Brain microvascular endothelial cell (primary cell): ENCODE data around the gene EXOC7.

Experiments
- DNase-seq: peaks from one replicate; pipeline ENCODE4 v3.0.0-alpha.2; 2020
- H3K27ac ChIP-seq: fragments of 250-450 bp; sonication (Bioruptor Pico); 2 replicates; pipeline ENCODE4 v1.5.1; 2020; ENCODE audit warnings: mild to moderate bottlenecking, moderate library complexity
- H3K27me3 ChIP-seq: fragments of 250-450 bp; sonication (Bioruptor Pico); replicated peaks from 2 replicates; pipeline ENCODE4 v1.5.1; 2020; ENCODE audit warnings: mild to moderate bottlenecking
- H3K36me3 ChIP-seq: fragments of 250-450 bp; sonication (Bioruptor Pico); replicated peaks from 2 replicates; pipeline ENCODE4 v1.5.1; 2020; ENCODE audit warnings: mild to moderate bottlenecking
- H3K4me3 ChIP-seq: 2 replicates; pipeline ENCODE4 v1.5.1; 2011; ENCODE audit warnings: low read depth, mild to moderate bottlenecking, control low read depth, low read length, moderate library complexity
- CTCF ChIP-seq: IDR thresholded peaks from 2 replicates; pipeline ENCODE4 v1.5.1; 2011; ENCODE audit warnings: low read depth, mild to moderate bottlenecking, moderate library complexity, low read length, control low read depth, inconsistent platforms; ENCODE audit errors: missing control alignments
- in situ Hi-C: cut with HindIII; loops from 2 replicates; pipeline ENCODE4 v1.10.0; 2017; ENCODE audit warnings: low sequenced_read_pairs, low pct_ligation_motif_present

EXOC7 gene

GRCh38 chr17:76075364-76076145 is 28.0 kb downstream of the EXOC7 start:
- Histone ChIP-seq H3K36me3 (no peaks in the 10 kb centered on the region), H3K4me3 (no peak overlapping the region), H3K27ac (no peak overlapping the region), H3K27me3 (peaks cover 64% of the 10 kb centered on the region)
- no peak for DNase-seq
- in situ Hi-C loops: no loop called here
- TF ChIP-seq CTCF: no peak

GRCh38 chr17:76074390-76075363 is 28.9 kb downstream of the EXOC7 start, which contains the start of gene GALR2:
GALR2 (plus strand) TSS chr17:76074781; CDS start chr17:76074884, 103 bp downstream.
- no peaks in the 10 kb centered on the region for H3K36me3 ChIP-seq
- H3K27ac ChIP-seq: no peak within 1 kb of the TSS
- H3K27me3 ChIP-seq: peaks cover 58% of the 10 kb centered on the region
- H3K4me3 ChIP-seq: no peak within 1 kb of the TSS
- DNase-seq: no peak
- in situ Hi-C loops: no loop called here
- no peak for TF ChIP-seq CTCF

- in situ Hi-C loops: no loop called here
- TF ChIP-seq CTCF: no peak
- peaks cover 7% of the 10 kb centered on the region for H3K36me3 ChIP-seq
Observed at GRCh38 chr17:76072148-76072858, 31.3 kb downstream of the EXOC7 start, which contains the start of gene SRP68. SRP68 (minus strand) TSS chr17:76072517; CDS start chr17:76072491, 26 bp downstream.

GRCh38 chr17:76071531-76072147 is 31.9 kb downstream of the EXOC7 start:
- H3K27ac ChIP-seq: peak overlapping the region; percentile 78
- peak overlapping the region; percentile 96 for H3K4me3 ChIP-seq
- H3K36me3 ChIP-seq: peaks cover 14% of the 10 kb centered on the region
- in situ Hi-C loops: no loop called here
- no peak for DNase-seq
- peaks cover 31% of the 10 kb centered on the region for H3K27me3 ChIP-seq
- no peak for TF ChIP-seq CTCF

More at GRCh38 chr17:76072148-76072858, 31.3 kb downstream of the EXOC7 start, which contains the start of gene SRP68:
- Histone ChIP-seq H3K4me3 (peak within 1 kb of the TSS; percentile 96), H3K27ac (peak within 1 kb of the TSS; percentile 78), H3K27me3 (peaks cover 38% of the 10 kb centered on the region)
- DNase-seq: peak; percentile 90

- Histone ChIP-seq H3K27me3 (no peaks in the 10 kb centered on the region), H3K4me3 (no peak overlapping the region), H3K27ac (no peak overlapping the region), H3K36me3 (peaks cover 55% of the 10 kb centered on the region)
- DNase-seq: no peak
- in situ Hi-C loops: no loop called here
- no peak for TF ChIP-seq CTCF
Observed at GRCh38 chr17:76065775-76066174, 37.8 kb downstream of the EXOC7 start.
